ENCODE measurements around the gene CNTNAP2. TPM values are rescaled to one million over a fixed set of nuclear protein-coding genes. Genes with fewer than 3 reads are reported as not detected.

The CNTNAP2 gene
- total and polyA plus RNA-seq, 8 donors, result 0.09 to 1.1 (median 0.38) TPM

DNA sequence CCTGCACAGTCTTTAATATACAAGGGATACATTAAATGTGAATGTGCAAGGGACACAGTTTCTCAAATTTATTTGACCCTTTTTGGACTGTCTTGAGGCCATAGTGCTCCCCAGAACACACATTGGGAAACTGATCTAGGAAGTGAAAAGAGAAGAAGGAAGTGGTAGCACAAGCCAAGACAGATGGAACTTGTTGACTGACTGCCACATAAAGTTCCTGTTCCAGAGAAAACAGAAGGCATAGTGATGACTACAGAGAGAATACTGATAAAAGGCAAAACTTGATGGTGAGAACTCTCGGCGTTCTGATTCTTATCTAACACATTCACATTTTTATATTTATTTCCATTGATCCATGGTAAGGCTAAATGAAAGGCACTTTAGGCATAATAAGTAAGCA lies 1216.4 kb downstream of the CNTNAP2 start:
- intact Hi-C loops (cut with DNase I), result no loop called here
- H3K4me3 ChIP-seq, result no peak overlapping the region
- H3K27ac ChIP-seq, result no peak overlapping the region
- FAIRE-seq (no peak), ATAC-seq (no peak), DNase-seq (no peak)
- H3K9me3 ChIP-seq, result no peaks in the 10 kb centered on the region
- no peaks in the 10 kb centered on the region for H3K4me1 ChIP-seq
- H3K36me3 ChIP-seq, result no peaks in the 10 kb centered on the region
- TF ChIP-seq, protein P1, sequence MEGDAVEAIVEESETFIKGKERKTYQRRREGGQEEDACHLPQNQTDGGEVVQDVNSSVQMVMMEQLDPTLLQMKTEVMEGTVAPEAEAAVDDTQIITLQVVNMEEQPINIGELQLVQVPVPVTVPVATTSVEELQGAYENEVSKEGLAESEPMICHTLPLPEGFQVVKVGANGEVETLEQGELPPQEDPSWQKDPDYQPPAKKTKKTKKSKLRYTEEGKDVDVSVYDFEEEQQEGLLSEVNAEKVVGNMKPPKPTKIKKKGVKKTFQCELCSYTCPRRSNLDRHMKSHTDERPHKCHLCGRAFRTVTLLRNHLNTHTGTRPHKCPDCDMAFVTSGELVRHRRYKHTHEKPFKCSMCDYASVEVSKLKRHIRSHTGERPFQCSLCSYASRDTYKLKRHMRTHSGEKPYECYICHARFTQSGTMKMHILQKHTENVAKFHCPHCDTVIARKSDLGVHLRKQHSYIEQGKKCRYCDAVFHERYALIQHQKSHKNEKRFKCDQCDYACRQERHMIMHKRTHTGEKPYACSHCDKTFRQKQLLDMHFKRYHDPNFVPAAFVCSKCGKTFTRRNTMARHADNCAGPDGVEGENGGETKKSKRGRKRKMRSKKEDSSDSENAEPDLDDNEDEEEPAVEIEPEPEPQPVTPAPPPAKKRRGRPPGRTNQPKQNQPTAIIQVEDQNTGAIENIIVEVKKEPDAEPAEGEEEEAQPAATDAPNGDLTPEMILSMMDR (IDR thresholded peaks at IDR 0.05), result no peak
- 31 to 70% methylated on average over 2 of the region's 2 CpGs for WGBS, 2 donors
- no peaks in the 10 kb centered on the region for H3K27me3 ChIP-seq

- intact Hi-C loops (cut with DNase I), result no loop called here
Observed at GRCh38 chr7:147363101-147363500, 1246.5 kb downstream of the CNTNAP2 start.

DNA sequence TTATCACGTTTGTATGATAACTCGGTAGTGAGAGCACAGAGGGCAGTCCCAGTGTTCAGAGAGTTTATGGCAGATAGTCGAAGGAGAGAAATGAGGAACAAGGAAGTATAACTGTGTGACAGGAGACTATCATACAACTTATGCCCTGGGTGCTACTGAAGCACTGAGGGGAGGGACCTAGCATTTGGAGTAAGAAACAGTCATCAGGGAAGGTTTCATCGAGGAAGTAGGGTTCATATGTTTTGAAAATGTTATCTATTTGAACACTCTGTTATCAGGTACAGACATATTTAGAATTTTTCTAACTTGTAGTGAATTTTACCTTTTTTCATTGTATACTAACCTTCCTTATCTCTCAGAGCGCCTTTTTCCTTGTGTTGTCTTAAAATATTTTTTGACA lies 1259.6 kb downstream of the CNTNAP2 start:
- TF ChIP-seq, protein P1 (IDR thresholded peaks at IDR 0.05), result no peak
- WGBS, 2 donors, result 47 to 57% methylated on average over 5 of the region's 5 CpGs
- ATAC-seq (no peak), DNase-seq (no peak), FAIRE-seq (no peak)
- Histone ChIP-seq H3K4me1 (no peaks in the 10 kb centered on the region), H3K27ac (no peak overlapping the region), H3K36me3 (no peaks in the 10 kb centered on the region), H3K4me3 (no peak overlapping the region), H3K27me3 (no peaks in the 10 kb centered on the region), H3K9me3 (no peaks in the 10 kb centered on the region)
- intact Hi-C loops (cut with DNase I), result no loop called here

More at GRCh38 chr7:147363101-147363500, 1246.5 kb downstream of the CNTNAP2 start:
- no peaks in the 10 kb centered on the region for H3K36me3 ChIP-seq
- 72 to 87% methylated on average over 4 of the region's 4 CpGs for WGBS, 2 donors
- ATAC-seq (no peak), DNase-seq (no peak), FAIRE-seq (no peak)
- H3K4me1 ChIP-seq, result no peaks in the 10 kb centered on the region
- H3K4me3 ChIP-seq, result no peak overlapping the region
- no peaks in the 10 kb centered on the region for H3K27me3 ChIP-seq
- TF ChIP-seq, protein P1 (IDR thresholded peaks at IDR 0.05), result no peak
- H3K27ac ChIP-seq, result no peak overlapping the region
- no peaks in the 10 kb centered on the region for H3K9me3 ChIP-seq

GRCh38 chr7:147380926-147381325 lies 1264.3 kb downstream of the CNTNAP2 start:
- TF ChIP-seq, protein P1 (IDR thresholded peaks at IDR 0.05), result no peak
- Histone ChIP-seq H3K27me3 (no peaks in the 10 kb centered on the region), H3K4me1 (no peaks in the 10 kb centered on the region), H3K27ac (no peak overlapping the region), H3K4me3 (no peak overlapping the region), H3K36me3 (no peaks in the 10 kb centered on the region), H3K9me3 (no peaks in the 10 kb centered on the region)
- intact Hi-C loops (cut with DNase I), result no loop called here
- FAIRE-seq (no peak), ATAC-seq (no peak), DNase-seq (no peak)
- WGBS, 2 donors, result 60 to 66% methylated on average over 5 of the region's 5 CpGs

DNA sequence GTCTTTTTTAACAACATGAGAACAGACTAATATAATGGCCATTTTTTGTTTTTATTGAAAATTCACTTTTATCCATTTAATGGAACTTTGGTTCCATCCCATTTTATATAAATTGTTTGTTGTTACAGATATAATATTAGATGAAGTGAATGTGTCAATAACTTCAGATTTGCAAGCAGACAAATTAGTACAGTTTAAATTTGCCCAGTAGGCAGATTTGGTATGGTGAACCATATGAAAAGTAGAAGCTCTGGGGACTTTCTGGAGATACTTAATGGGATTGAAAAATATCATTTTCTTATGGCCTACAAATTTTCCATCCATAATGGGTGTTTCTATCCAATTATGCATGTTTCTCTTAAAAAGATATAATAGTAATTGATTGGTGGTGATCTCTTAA lies 1277.7 kb downstream of the CNTNAP2 start:
- no peak for FAIRE-seq
- no peak for ATAC-seq
- TF ChIP-seq, protein P1 (IDR thresholded peaks at IDR 0.05), result no peak

More for the DNA sequence above, 1277.7 kb downstream of the CNTNAP2 start:
- no peaks in the 10 kb centered on the region for H3K36me3 ChIP-seq
- no peaks in the 10 kb centered on the region for H3K27me3 ChIP-seq
- no peak for DNase-seq
- peaks cover 0 to 6% (median 0%) of the 10 kb centered on the region in 3 donors for H3K4me1 ChIP-seq
- no peak overlapping the region for H3K4me3 ChIP-seq
- no peak overlapping the region for H3K27ac ChIP-seq
- intact Hi-C loops (cut with DNase I), result no loop called here
- H3K9me3 ChIP-seq, result no peaks in the 10 kb centered on the region
